ENCODE measurements around the gene TFPI2. TPM values are rescaled to one million over a fixed set of nuclear protein-coding genes. Genes with fewer than 3 reads are reported as not detected.

The TFPI2 gene
- total RNA-seq, 2 experiments from 2014 or later = not detected

DNA sequence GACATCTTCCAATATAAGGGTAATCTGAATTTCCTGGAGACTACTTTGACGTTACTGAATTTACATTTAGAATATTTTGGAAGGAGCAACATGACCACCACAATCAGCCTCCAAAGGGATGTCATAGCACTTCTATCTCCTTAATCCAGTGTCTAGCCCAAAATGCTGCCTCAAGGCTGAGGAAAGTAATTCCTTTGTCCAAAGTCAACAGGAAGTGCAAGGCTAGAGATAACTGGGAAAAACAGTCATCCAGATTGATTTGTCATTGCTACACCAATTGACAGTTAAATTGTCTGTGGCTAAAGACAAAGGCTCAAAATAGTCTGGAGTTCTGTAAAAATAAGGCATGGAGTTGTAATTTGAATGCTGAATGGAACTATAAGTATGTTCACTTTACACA lies 3.9 kb upstream of the TFPI2 start:
- ChIA-PET CTCF (no interaction called here), POLR2A (no interaction called here)
- H3K27me3 Mint-ChIP-seq = peaks cover 39% of the 10 kb centered on the region

DNA sequence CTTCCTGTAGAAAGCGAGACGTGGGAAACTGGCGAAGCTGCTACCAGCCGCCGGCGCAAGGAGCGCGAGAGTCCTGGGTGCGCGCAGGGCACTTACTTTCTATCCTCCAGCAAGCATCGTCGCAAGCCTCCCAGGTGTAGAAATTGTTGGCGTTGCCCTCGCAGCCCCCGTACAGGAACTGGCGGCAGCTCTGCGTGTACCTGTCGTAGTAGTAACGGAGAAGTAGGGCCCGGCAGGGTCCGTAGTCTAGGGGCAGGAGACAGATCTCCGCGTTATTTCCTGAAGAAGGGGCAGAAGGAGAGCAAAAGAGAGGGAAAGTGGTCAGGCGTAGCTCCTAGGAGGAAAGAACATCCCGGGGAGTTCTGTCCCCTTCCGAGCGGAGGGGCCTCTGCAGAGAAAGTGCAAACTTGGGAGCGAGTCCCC lies 501 bp downstream of the TFPI2 start:
- no peak overlapping the region for H3K4me3 Mint-ChIP-seq
- H3K4me1 ChIP-seq (ENCODE audit: insufficient read depth, low read length) = peaks cover 3% of the 10 kb centered on the region
- POLR2A ChIA-PET = no interaction called here
- intact Hi-C loops (cut with DNase I, micrococcal nuclease) = no loop called here
- TF ChIP-seq, protein P1, sequence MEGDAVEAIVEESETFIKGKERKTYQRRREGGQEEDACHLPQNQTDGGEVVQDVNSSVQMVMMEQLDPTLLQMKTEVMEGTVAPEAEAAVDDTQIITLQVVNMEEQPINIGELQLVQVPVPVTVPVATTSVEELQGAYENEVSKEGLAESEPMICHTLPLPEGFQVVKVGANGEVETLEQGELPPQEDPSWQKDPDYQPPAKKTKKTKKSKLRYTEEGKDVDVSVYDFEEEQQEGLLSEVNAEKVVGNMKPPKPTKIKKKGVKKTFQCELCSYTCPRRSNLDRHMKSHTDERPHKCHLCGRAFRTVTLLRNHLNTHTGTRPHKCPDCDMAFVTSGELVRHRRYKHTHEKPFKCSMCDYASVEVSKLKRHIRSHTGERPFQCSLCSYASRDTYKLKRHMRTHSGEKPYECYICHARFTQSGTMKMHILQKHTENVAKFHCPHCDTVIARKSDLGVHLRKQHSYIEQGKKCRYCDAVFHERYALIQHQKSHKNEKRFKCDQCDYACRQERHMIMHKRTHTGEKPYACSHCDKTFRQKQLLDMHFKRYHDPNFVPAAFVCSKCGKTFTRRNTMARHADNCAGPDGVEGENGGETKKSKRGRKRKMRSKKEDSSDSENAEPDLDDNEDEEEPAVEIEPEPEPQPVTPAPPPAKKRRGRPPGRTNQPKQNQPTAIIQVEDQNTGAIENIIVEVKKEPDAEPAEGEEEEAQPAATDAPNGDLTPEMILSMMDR (IDR thresholded peaks at IDR 0.05) = no peak
- H3K27ac Mint-ChIP-seq = no peak overlapping the region
- ATAC-seq (ENCODE audit: poor library complexity) = no peak
- peaks cover 0 to 9% of the 10 kb centered on the region in 2 experiments for H3K9me3 ChIP-seq (ENCODE audit: control insufficient read depth in 1 of 2, insufficient read depth in 1 of 2, low read length in 2 of 2)
- H3K27me3 Mint-ChIP-seq = peaks cover 59% of the 10 kb centered on the region
- peaks cover 12 to 21% of the 10 kb centered on the region in 2 experiments for H3K27me3 ChIP-seq (ENCODE audit: control insufficient read depth in 1 of 2, insufficient read depth in 2 of 2, low read length in 2 of 2)
- H3K4me3 ChIP-seq (ENCODE audit: low read length) = no peak overlapping the region
- peaks cover 9% of the 10 kb centered on the region for H3K4me1 Mint-ChIP-seq (ENCODE audit: low read depth)
- H3K9me3 Mint-ChIP-seq = no peaks in the 10 kb centered on the region
- no peaks in the 10 kb centered on the region for H3K36me3 ChIP-seq (ENCODE audit: insufficient read depth, low read length)
- no peak overlapping the region for H3K27ac ChIP-seq (ENCODE audit: low read depth in 1 of 2, low read length in 2 of 2)
- DNase-seq = no peak
- H3K36me3 Mint-ChIP-seq (ENCODE audit: low read depth) = no peaks in the 10 kb centered on the region
- CTCF ChIA-PET = no interaction called here

More for the DNA sequence above, 3.9 kb upstream of the TFPI2 start:
- no peak overlapping the region for H3K4me3 Mint-ChIP-seq
- H3K9me3 Mint-ChIP-seq = no peaks in the 10 kb centered on the region
- H3K9me3 ChIP-seq (ENCODE audit: control insufficient read depth in 1 of 2, insufficient read depth in 1 of 2, low read length in 2 of 2) = peaks cover 0 to 9% of the 10 kb centered on the region in 2 experiments
- no peak overlapping the region for H3K27ac ChIP-seq (ENCODE audit: low read depth in 1 of 2, low read length in 2 of 2)
- intact Hi-C loops (cut with DNase I, micrococcal nuclease) = no loop called here
- no peak overlapping the region for H3K27ac Mint-ChIP-seq
- no peak for DNase-seq
- H3K4me1 ChIP-seq (ENCODE audit: insufficient read depth, low read length) = peaks cover 3% of the 10 kb centered on the region
- TF ChIP-seq, protein P1 (IDR thresholded peaks at IDR 0.05) = no peak
- no peak for ATAC-seq (ENCODE audit: poor library complexity)
- no peak overlapping the region for H3K4me3 ChIP-seq (ENCODE audit: low read length)
- no peaks in the 10 kb centered on the region for H3K36me3 Mint-ChIP-seq (ENCODE audit: low read depth)
- peaks cover 9% of the 10 kb centered on the region for H3K4me1 Mint-ChIP-seq (ENCODE audit: low read depth)
- no peaks in the 10 kb centered on the region for H3K36me3 ChIP-seq (ENCODE audit: insufficient read depth, low read length)
- H3K27me3 ChIP-seq (ENCODE audit: control insufficient read depth in 1 of 2, insufficient read depth in 2 of 2, low read length in 2 of 2) = peaks cover 12 to 19% of the 10 kb centered on the region in 2 experiments

DNA sequence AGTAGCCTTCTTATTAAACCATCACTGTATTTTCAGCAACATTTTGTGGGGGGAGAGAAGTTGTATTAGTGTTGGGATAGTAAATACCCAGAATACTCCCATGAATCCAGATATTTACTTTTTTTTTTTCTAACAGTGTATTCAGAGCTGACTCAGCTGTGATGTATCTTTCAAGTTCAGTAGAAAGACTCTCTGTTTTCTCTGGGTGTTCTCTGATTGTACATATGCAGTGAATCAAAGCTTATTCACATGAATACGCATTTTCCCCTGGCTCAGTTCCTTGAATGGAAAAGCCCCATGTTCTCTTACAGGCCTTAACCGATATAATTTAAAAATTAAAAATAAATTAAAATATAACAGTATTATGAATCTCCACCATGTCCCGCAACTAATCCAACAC lies 1.3 kb downstream of the TFPI2 start:
- Mint-ChIP-seq H3K27me3 (peaks cover 59% of the 10 kb centered on the region), H3K27ac (no peak overlapping the region), H3K9me3 (no peaks in the 10 kb centered on the region), H3K4me1 (ENCODE audit: low read depth) (peaks cover 9% of the 10 kb centered on the region), H3K36me3 (ENCODE audit: low read depth) (no peaks in the 10 kb centered on the region), H3K4me3 (no peak overlapping the region)
- H3K27me3 ChIP-seq (ENCODE audit: control insufficient read depth in 1 of 2, insufficient read depth in 2 of 2, low read length in 2 of 2) = peaks cover 12 to 21% of the 10 kb centered on the region in 2 experiments
- intact Hi-C loops (cut with DNase I, micrococcal nuclease) = no loop called here
- TF ChIP-seq, protein P1 (IDR thresholded peaks at IDR 0.05) = no peak
- DNase-seq (no peak), ATAC-seq (ENCODE audit: poor library complexity) (no peak)
- no peak overlapping the region for H3K4me3 ChIP-seq (ENCODE audit: low read length)
- ChIA-PET POLR2A (no interaction called here), CTCF (no interaction called here)
- H3K9me3 ChIP-seq (ENCODE audit: control insufficient read depth in 1 of 2, insufficient read depth in 1 of 2, low read length in 2 of 2) = peaks cover 0 to 9% of the 10 kb centered on the region in 2 experiments
- no peaks in the 10 kb centered on the region for H3K36me3 ChIP-seq (ENCODE audit: insufficient read depth, low read length)
- peaks cover 3% of the 10 kb centered on the region for H3K4me1 ChIP-seq (ENCODE audit: insufficient read depth, low read length)
- no peak overlapping the region for H3K27ac ChIP-seq (ENCODE audit: low read depth in 1 of 2, low read length in 2 of 2)

Measured in CD4-positive, alpha-beta T cell (primary cell).